Vagina (tissue), 2 donors: ENCODE results near the gene RGS14. TPM values are rescaled to one million over a fixed set of nuclear protein-coding genes. Genes with fewer than 3 reads are reported as not detected.

Source experiments
- DNase-seq, 2 donors: peaks; one replicate each; pipeline ENCODE4 v3.0.0-alpha.2; 2017; ENCODE audit errors: extremely low spot score in 2 of 2
- H3K27ac ChIP-seq: fragments of 200-600 bp; sonication (generic); one replicate; pipeline ENCODE4 v1.5.1; 2019
- H3K27me3 ChIP-seq: fragments of 200-600 bp; sonication (generic); one replicate; pipeline ENCODE4 v1.5.1; 2019
- H3K36me3 ChIP-seq, 2 donors: fragments of 200-600 bp; sonication (generic); one replicate each; pipeline ENCODE4 v1.5.1; 2017 to 2019
- H3K4me1 ChIP-seq: fragments of 200-600 bp; sonication (generic); one replicate; pipeline ENCODE4 v1.5.1; 2019
- H3K4me3 ChIP-seq, 2 donors: fragments of 200-600 bp; sonication (generic); 1 replicate in 1 of 2; 2 replicates in 1 of 2; pipeline ENCODE4 v1.5.1; 2016 to 2019
- H3K9me3 ChIP-seq: fragments of 200-600 bp; sonication (generic); one replicate; pipeline ENCODE4 v1.5.1; 2019
- CTCF ChIP-seq, 3 experiments: fragments of 450-650 bp in 2 of 3; fragments of 200-600 bp in 1 of 3; sonication (generic) in 1 of 3; IDR thresholded peaks; one replicate each; pipeline ENCODE4 v1.5.1; 2017 to 2019; ENCODE audit warnings: antibody characterized with exemption in 3 of 3, mild to moderate bottlenecking in 2 of 3, moderate library complexity in 2 of 3
- POLR2A ChIP-seq, 2 donors: fragments of 450-650 bp; IDR thresholded peaks; one replicate each; pipeline ENCODE4 v1.6.1; 2017; ENCODE audit warnings: antibody characterized with exemption in 2 of 2, mild to moderate bottlenecking in 2 of 2, moderate library complexity in 2 of 2
- POLR2AphosphoS5 ChIP-seq, 2 donors: sonication (generic); formaldehyde crosslinking; IDR thresholded peaks; one replicate each; pipeline ENCODE4 v1.9.0; 2017; ENCODE audit warnings: antibody characterized with exemption in 2 of 2, mild to moderate bottlenecking in 2 of 2, low read depth in 1 of 2; ENCODE audit not compliant: insufficient read depth in 1 of 2
- intact Hi-C: fragments of 100-400 bp; cut with DNase I; formaldehyde crosslinking; loops from one replicate; pipeline ENCODE4 v1.15.1; 2023
- total RNA-seq: library from RNA; depleted of rRNA; stranded (reverse); fragments of >200 nt; gene quantifications from one replicate; pipeline ENCODE4 v1.2.3, GENCODE V29; 2016

RGS14 gene
- total RNA-seq, 1 donor from 2014 or later = 49.1 TPM

DNA sequence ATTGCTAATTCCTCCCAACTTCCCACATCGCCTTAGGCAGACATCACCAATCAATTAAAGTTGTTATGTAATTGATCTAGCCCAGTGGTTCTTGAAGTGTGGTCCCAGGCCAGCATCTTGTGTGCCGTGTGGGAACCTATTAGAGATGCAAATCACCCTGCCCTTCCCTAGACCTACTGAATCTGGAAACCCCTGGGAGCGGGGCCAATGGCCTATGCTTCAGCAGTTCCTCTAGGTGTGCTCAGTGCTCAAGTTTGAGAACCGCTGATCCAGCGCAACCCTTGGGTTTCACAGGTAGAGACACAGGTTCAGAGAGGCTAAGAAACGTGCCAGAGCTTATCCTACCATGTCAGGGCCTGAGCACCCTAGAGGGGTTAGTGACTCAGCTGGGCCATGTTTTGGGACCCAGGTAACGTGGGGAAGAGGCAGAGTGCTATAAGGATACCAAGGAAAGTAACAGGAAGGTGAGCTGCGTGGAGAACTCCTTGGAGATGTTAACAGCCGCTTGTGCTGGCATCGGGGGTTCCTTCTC lies 30.9 kb downstream of the RGS14 start:
- no peak for DNase-seq
- H3K9me3 ChIP-seq = no peaks in the 10 kb centered on the region
- TF ChIP-seq CTCF (IDR thresholded peaks at IDR 0.05) (no peak), POLR2AphosphoS5 (IDR thresholded peaks at IDR 0.05; ENCODE audit: insufficient read depth in 1 of 2, low read depth in 1 of 2) (no peak), POLR2A (IDR thresholded peaks at IDR 0.05) (no peak)
- H3K27me3 ChIP-seq = no peaks in the 10 kb centered on the region
- no peak overlapping the region for H3K4me3 ChIP-seq
- peak overlapping the region; percentile 37 for H3K27ac ChIP-seq
- H3K4me1 ChIP-seq = peaks cover 46% of the 10 kb centered on the region
- intact Hi-C loops = no loop called here
- H3K36me3 ChIP-seq = no peaks in the 10 kb centered on the region

DNA sequence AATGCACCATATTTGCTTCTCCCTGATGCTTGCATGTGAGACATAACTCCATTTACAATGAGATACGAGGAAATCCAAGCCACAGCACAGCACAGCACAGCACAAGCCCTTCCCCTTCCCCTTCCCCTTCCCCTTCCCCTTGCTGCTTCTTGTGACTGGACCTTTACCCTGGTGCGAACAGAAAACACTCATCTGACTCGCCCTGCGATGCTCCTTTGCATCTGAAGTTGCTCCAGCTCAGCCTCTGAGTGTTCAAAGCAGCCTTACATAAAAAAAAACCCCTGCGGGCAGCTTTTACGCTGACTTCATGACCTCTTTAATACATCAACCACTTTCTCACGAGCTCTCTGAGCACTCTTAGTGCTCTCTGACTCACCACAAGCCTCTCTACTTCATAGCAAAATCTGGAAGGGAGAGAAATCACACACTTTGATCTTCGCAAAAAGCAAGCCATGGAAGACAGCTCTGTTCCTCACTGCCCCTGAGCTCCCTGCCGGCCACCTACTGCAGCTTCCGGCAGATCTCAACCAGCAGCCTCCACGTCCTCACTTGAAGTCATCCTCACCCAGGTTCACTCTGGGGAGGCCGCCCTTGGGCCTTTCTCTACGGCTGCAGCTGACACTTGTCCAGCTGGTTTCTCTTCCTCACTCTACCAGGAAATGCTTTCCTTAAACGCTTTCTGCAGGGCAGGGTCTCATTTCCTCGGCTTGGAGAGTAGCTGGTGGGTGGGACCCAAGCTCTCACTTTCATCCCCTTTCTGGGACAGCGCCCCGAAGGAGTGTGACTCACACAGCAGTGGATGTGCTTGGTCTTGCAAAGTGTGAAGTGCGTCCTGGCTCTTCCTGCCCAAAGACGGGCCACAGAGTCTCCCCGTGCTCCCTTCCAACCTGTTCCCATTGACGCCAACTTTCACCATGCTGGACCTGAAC lies 31.8 kb downstream of the RGS14 start:
- Histone ChIP-seq H3K4me3 (no peak overlapping the region), H3K27ac (peak overlapping the region; percentile 37), H3K27me3 (no peaks in the 10 kb centered on the region), H3K4me1 (peaks cover 46% of the 10 kb centered on the region), H3K36me3 (no peaks in the 10 kb centered on the region), H3K9me3 (no peaks in the 10 kb centered on the region)
- TF ChIP-seq POLR2AphosphoS5 (IDR thresholded peaks at IDR 0.05; ENCODE audit: insufficient read depth in 1 of 2, low read depth in 1 of 2) (peak; percentile 46 to 47), POLR2A (IDR thresholded peaks at IDR 0.05) (no peak)
- DNase-seq = no peak
- intact Hi-C loops = loop anchor here (2.0 kb wide), 2 partner anchors 65 to 111 kb away; no protein-coding TSS in a partner anchor

- Histone ChIP-seq H3K36me3 (no peaks in the 10 kb centered on the region), H3K27ac (peak overlapping the region; percentile 37), H3K4me3 (no peak overlapping the region), H3K4me1 (peaks cover 37% of the 10 kb centered on the region), H3K27me3 (no peaks in the 10 kb centered on the region), H3K9me3 (no peaks in the 10 kb centered on the region)
- no peak for DNase-seq
- peak; percentile 87 to 96 (median 92) for TF ChIP-seq CTCF (IDR thresholded peaks at IDR 0.05)
- TF ChIP-seq POLR2AphosphoS5 (IDR thresholded peaks at IDR 0.05; ENCODE audit: insufficient read depth in 1 of 2, low read depth in 1 of 2) = peak in 1 of 2 donors; percentile 33
- TF ChIP-seq POLR2A (IDR thresholded peaks at IDR 0.05) = no peak
- intact Hi-C loops = loop anchor here (2.0 kb wide), 2 partner anchors 64 to 110 kb away; no protein-coding TSS in a partner anchor
Measured at GRCh38 chr5:177390363-177391300, 32.9 kb downstream of the RGS14 start.

- Histone ChIP-seq H3K27ac (no peak overlapping the region), H3K4me3 (no peak overlapping the region), H3K4me1 (peaks cover 27% of the 10 kb centered on the region), H3K27me3 (no peaks in the 10 kb centered on the region), H3K36me3 (no peaks in the 10 kb centered on the region), H3K9me3 (no peaks in the 10 kb centered on the region)
- no peak for DNase-seq
- intact Hi-C loops = no loop called here
- TF ChIP-seq POLR2AphosphoS5 (IDR thresholded peaks at IDR 0.05; ENCODE audit: insufficient read depth in 1 of 2, low read depth in 1 of 2) (no peak), POLR2A (IDR thresholded peaks at IDR 0.05) (no peak), CTCF (IDR thresholded peaks at IDR 0.05) (no peak)
Measured at GRCh38 chr5:177392765-177393164, 35.0 kb downstream of the RGS14 start.

GRCh38 chr5:177393206-177393765 lies 35.6 kb downstream of the RGS14 start:
- Histone ChIP-seq H3K27me3 (no peaks in the 10 kb centered on the region), H3K4me3 (no peak overlapping the region)
- intact Hi-C loops = no loop called here

More at GRCh38 chr5:177393206-177393765, 35.6 kb downstream of the RGS14 start:
- Histone ChIP-seq H3K36me3 (no peaks in the 10 kb centered on the region), H3K4me1 (peaks cover 22% of the 10 kb centered on the region), H3K27ac (no peak overlapping the region), H3K9me3 (no peaks in the 10 kb centered on the region)
- TF ChIP-seq POLR2A (IDR thresholded peaks at IDR 0.05) (no peak), CTCF (IDR thresholded peaks at IDR 0.05) (no peak), POLR2AphosphoS5 (IDR thresholded peaks at IDR 0.05; ENCODE audit: insufficient read depth in 1 of 2, low read depth in 1 of 2) (no peak)
- DNase-seq = no peak
